ENCODE data around the gene DNM3. TPM values are rescaled to one million over a fixed set of nuclear protein-coding genes. Genes with fewer than 3 reads are reported as not detected.

DNM3 gene
- total and polyA plus RNA-seq, 10 of the 15 experiments (the other 5 are each of a cell fraction or from before 2014, with no cell fraction given) = 0.03 to 1.5 (median 0.08) TPM; not detected in 3

GRCh38 chr1:172119184-172119583 is 277.9 kb downstream of the DNM3 start:
- H3K79me2 ChIP-seq (ENCODE audit: control insufficient read depth, insufficient read depth, low read length) = no peaks in the 10 kb centered on the region
- H3K27ac ChIP-seq (ENCODE audit: control insufficient read depth, insufficient read depth) = no peak overlapping the region
- H3K4me2 ChIP-seq (ENCODE audit: control insufficient read depth, insufficient read depth) = no peak overlapping the region
- ChIA-PET SMC1A (ENCODE audit: uncharacterized antibody, unreplicated experiment) (interaction anchor here (0.7 to 1.7 kb wide), 2 partner anchors 15 to 287 kb away, joined by 3 to 6 read pairs; no protein-coding TSS in a partner anchor), CTCF (interaction anchor here (0.6 to 0.9 kb wide), 2 partner anchors 9 to 972 kb away, joined by 3 to 5 read pairs; no protein-coding TSS in a partner anchor), RAD21 (ENCODE audit: unreplicated experiment) (no interaction called here), POLR2A (interaction anchor here (0.6 kb wide), 1 partner anchor 241 kb away, joined by 3 read pairs; no protein-coding TSS in a partner anchor)
- TF ChIP-seq SUPT20H (IDR thresholded peaks at IDR 0.05; ENCODE audit: borderline replicate concordance, control insufficient read depth, low read depth, low read length) (no peak), POLR2AphosphoS5 (IDR thresholded peaks at IDR 0.05; ENCODE audit: low read length) (no peak), FOS (IDR thresholded peaks at IDR 0.05; ENCODE audit: borderline replicate concordance, extremely low read depth, insufficient read length) (no peak), JUNB (IDR thresholded peaks at IDR 0.05) (no peak), SMAD1 (IDR thresholded peaks at IDR 0.05; ENCODE audit: low read depth, partially characterized antibody) (no peak), SPI1 (IDR thresholded peaks at IDR 0.05; ENCODE audit: borderline replicate concordance, insufficient read depth, low read depth, low read length) (no peak), NFIC (IDR thresholded peaks at IDR 0.05; ENCODE audit: low read depth, low read length) (no peak), NR2F1 (conservative IDR thresholded peaks at IDR 0.05) (peak; percentile 83), NR2C1 (IDR thresholded peaks at IDR 0.05) (peak; percentile 78), TAF1 (IDR thresholded peaks at IDR 0.05; ENCODE audit: borderline replicate concordance, low read depth, low read length) (no peak)
- TF ChIP-seq, protein P1, sequence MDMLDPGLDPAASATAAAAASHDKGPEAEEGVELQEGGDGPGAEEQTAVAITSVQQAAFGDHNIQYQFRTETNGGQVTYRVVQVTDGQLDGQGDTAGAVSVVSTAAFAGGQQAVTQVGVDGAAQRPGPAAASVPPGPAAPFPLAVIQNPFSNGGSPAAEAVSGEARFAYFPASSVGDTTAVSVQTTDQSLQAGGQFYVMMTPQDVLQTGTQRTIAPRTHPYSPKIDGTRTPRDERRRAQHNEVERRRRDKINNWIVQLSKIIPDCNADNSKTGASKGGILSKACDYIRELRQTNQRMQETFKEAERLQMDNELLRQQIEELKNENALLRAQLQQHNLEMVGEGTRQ (IDR thresholded peaks at IDR 0.05; ENCODE audit: borderline replicate concordance, low read depth, low read length) = no peak
- in situ Hi-C loops (cut with MboI) (no loop called here), intact Hi-C loops (cut with micrococcal nuclease; ENCODE audit: unreplicated experiment) (no loop called here)
- H3K4me1 ChIP-seq (ENCODE audit: control insufficient read depth, insufficient read depth, low read length) = peaks cover 3% of the 10 kb centered on the region; the same call in 1 of the 2 replicates
- H3K4me3 ChIP-seq = no peak overlapping the region
- no peaks in the 10 kb centered on the region for H3K27me3 ChIP-seq (replicated peaks in 1 of 2; ENCODE audit: control insufficient read depth in 2 of 2, insufficient read depth in 2 of 2, low read length in 1 of 2)
- ATAC-seq (no peak), FAIRE-seq (no peak), DNase-seq (ENCODE audit: low read depth, low spot score) (no peak)
- H2AFZ ChIP-seq (ENCODE audit: control insufficient read depth, low read depth, low read length) = no peak overlapping the region
- BruUV-seq (replicated peaks) = no TSS peak
- peaks cover 3% of the 10 kb centered on the region for H3K9me3 ChIP-seq (replicated peaks; ENCODE audit: control insufficient read depth, insufficient read depth, low read length)
- H3K9ac ChIP-seq (ENCODE audit: control insufficient read depth, insufficient read depth, low read length) = no peak overlapping the region
- H4K20me1 ChIP-seq (ENCODE audit: control insufficient read depth, insufficient read depth) = no peaks in the 10 kb centered on the region
- no peaks in the 10 kb centered on the region for H3K36me3 ChIP-seq (ENCODE audit: control insufficient read depth in 2 of 2, insufficient read depth in 2 of 2, low read length in 1 of 2)
- 80% methylated on average over 10 of the region's 10 CpGs for WGBS (ENCODE audit: insufficient coverage, insufficient replicate concordance, low lambda C conversion rate, missing lambda C conversion rate)

All from GM12878 (cell line).